GM12892 (cell line): ENCODE data around the gene CDCA4.

Experiments used
- POLR2A ChIP-seq: IDR thresholded peaks from 2 replicates; pipeline ENCODE4 v1.6.1; 2011; ENCODE audit warnings: low read depth, low read length, control low read depth
- POLR2AphosphoS5 ChIP-seq: IDR thresholded peaks from 2 replicates; pipeline ENCODE4 v1.6.1; 2011; ENCODE audit warnings: low read depth, low read length, control low read depth
- TAF1 ChIP-seq: IDR thresholded peaks from 2 replicates; pipeline ENCODE4 v1.6.1; 2011; ENCODE audit warnings: low read depth, mild to moderate bottlenecking, control low read depth, low read length, borderline replicate concordance

DNA sequence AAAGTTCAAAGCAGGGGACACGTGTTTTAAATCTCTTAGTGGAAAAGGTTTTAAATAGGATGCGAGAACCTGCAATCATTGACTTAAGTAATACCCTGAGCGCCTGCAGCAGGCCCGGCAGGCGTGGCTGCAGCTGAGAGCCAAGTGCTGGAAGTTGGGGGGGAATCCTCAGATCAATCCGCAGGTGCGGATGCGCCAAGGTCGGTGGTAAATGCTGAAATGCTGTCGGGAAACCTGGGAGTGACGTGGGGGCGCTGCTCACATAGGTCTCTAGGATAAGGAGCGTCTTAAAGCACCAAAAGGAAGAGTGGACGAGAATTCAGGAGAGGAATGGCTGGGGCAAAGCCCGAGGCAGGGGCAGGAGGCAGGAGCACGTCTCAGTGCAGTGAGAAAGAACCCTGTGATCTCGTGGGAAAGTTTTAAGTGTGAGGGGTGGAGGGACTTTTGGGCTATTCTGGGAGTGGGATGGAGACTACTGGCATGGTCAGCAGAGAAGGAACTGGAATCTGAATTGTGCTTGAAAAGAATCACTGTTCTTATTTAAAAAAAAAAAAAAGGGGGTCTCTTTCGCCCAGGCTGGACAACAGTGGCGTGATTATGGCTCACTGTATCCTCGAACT is 883 bp upstream of the CDCA4 start:
- TF ChIP-seq POLR2AphosphoS5 (peak; percentile 58), POLR2A (peak; percentile 23; the same call in 1 of the 2 replicates), TAF1 (no peak)
